Activated CD4-positive, alpha-beta T cell treated with anti-CD3 and anti-CD28 coated beads, Interleukin-2, amount 10 ng/mL, durations not matched to agents 7 days and 5 days (primary cell): ENCODE data around the gene MRPL39. TPM values are rescaled to one million over a fixed set of nuclear protein-coding genes. Genes with fewer than 3 reads are reported as not detected.

Experiments
- CTCF ChIA-PET: fragments of 350-600 bp; sonication (Branson Sonifier 250); formaldehyde crosslinking; loops from one replicate; lab custom pipeline; 2021; ENCODE audit warnings: antibody characterized with exemption; lab: Charles Lee
- POLR2A ChIA-PET: fragments of 350-600 bp; sonication (Branson Sonifier 250); formaldehyde crosslinking; loops from one replicate; lab custom pipeline; 2021; ENCODE audit warnings: antibody characterized with exemption; lab: Charles Lee
- DNase-seq: peaks from one replicate; pipeline ENCODE4 v3.0.0-alpha.2; 2020
- H3K27ac Mint-ChIP-seq: one replicate; pipeline ENCODE4 v1.8.0; 2021; ENCODE audit warnings: mild to moderate bottlenecking, moderate library complexity, mixed read lengths
- H3K27me3 Mint-ChIP-seq: one replicate; pipeline ENCODE4 v1.8.0; 2021; ENCODE audit warnings: mixed read lengths
- H3K36me3 Mint-ChIP-seq: one replicate; pipeline ENCODE4 v1.8.0; 2021; ENCODE audit warnings: low read depth, mixed read lengths
- H3K4me1 Mint-ChIP-seq: one replicate; pipeline ENCODE4 v1.8.0; 2021; ENCODE audit warnings: mixed read lengths
- H3K4me3 Mint-ChIP-seq: one replicate; pipeline ENCODE4 v1.8.0; 2021; ENCODE audit warnings: mild to moderate bottlenecking, moderate library complexity, mixed read lengths
- H3K9me3 Mint-ChIP-seq: one replicate; pipeline ENCODE4 v1.8.0; 2021; ENCODE audit warnings: mixed read lengths
- total RNA-seq, 2 experiments: library from RNA; stranded (reverse); gene quantifications; one replicate each; pipeline ENCODE4 v1.2.3, GENCODE V29; 2021

Gene MRPL39
- total RNA-seq, 2 experiments from 2014 or later = 36.0 to 36.1 TPM

- Mint-ChIP-seq H3K4me1 (peaks cover 37% of the 10 kb centered on the region), H3K36me3 (peaks cover 59% of the 10 kb centered on the region), H3K4me3 (no peak overlapping the region), H3K27ac (no peak overlapping the region), H3K27me3 (no peaks in the 10 kb centered on the region), H3K9me3 (no peaks in the 10 kb centered on the region)
- ChIA-PET POLR2A (no interaction called here), CTCF (interaction anchor here (0.6 to 1.0 kb wide), 2 partner anchors 165 to 703 kb away, joined by 3 to 4 read pairs; no protein-coding TSS in a partner anchor)
- no peak for DNase-seq
Measured at GRCh38 chr21:25586326-25586725, 21.0 kb downstream of the MRPL39 start.

DNA sequence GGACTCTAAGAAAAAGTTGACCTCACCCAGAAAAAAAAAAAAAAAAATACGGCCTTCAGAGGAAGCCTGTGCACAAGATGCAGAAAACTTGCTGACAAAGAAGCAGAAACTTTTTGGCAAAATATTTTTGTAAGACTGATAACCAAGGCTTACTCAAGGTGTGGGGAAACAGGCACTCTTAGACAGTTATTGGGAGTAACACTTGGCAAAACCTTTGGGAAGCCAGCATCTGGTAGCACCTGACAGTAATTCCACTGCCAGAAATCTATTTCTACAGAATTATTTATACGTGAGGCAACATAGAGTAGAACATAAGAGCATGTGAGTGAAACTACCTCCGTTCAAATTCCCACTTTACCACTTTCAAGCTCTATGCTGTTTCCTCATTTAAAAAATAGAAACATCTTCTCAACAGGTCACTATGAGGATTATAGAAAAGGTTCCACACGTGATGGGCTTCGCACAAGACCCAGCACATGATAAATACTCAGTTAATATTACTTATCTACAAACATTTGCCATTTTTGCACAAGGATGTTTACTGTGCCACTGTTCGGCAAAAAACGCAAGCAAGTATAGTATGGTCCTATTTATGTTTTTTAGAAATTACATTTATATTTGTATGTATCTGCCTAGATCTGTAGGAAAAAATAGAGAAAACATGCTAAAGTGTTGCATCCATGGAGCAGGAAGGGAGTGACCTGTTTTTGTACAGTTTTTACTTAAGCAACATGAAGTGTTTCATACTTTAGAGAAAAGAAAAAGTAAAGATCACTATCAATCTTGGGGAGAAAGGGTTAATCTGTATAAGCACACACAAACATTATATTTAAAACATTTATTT, 22.2 kb downstream of the MRPL39 start:
- Mint-ChIP-seq H3K4me1 (peaks cover 40% of the 10 kb centered on the region), H3K36me3 (peaks cover 55% of the 10 kb centered on the region), H3K27ac (no peak overlapping the region), H3K27me3 (no peaks in the 10 kb centered on the region), H3K4me3 (no peak overlapping the region), H3K9me3 (peaks cover 3% of the 10 kb centered on the region)
- DNase-seq = no peak
- ChIA-PET CTCF (interaction anchor here (0.6 kb wide), 1 partner anchor 159 kb away, joined by 4 read pairs; no protein-coding TSS in a partner anchor), POLR2A (no interaction called here)

DNA sequence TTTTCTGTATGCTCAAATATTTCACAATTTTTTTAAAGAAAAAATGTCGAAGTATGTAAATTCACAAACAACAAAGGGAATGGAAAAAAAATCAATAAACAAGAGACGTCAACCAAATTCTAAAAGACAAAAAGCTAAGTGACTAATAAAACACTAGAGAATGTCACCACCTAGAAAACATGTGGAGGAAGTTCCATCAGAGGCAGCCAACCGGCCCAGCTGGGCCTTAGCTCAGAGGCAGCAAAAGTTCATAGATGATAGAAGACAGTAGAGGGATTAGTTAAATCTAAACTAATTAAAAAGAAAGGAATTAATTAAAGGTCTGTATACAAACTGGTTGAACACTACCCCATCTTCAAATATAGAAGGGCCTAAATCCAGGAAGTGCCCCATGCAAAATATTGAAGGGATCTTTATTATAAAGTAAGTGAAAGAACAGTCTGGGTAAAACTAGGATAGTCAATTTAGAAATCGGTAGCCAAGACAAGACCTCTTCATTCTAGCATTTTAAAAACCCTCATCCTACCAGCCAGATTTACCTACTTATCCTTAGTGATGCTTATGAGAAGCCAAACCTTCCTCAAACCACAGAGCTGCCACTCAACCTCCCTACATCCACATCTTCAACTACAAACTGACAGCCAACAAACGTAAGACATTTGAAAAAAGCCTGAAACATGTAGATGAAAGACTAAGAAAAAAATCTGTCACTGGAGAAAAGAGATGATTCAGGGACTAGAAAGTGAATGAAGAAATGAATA, 23.7 kb downstream of the MRPL39 start:
- Mint-ChIP-seq H3K9me3 (peaks cover 3% of the 10 kb centered on the region), H3K4me3 (no peak overlapping the region), H3K27me3 (no peaks in the 10 kb centered on the region), H3K4me1 (peaks cover 36% of the 10 kb centered on the region), H3K36me3 (peaks cover 50% of the 10 kb centered on the region), H3K27ac (peak overlapping the region; percentile 14)
- no peak for DNase-seq
- POLR2A ChIA-PET = no interaction called here
- CTCF ChIA-PET = no interaction called here

DNA sequence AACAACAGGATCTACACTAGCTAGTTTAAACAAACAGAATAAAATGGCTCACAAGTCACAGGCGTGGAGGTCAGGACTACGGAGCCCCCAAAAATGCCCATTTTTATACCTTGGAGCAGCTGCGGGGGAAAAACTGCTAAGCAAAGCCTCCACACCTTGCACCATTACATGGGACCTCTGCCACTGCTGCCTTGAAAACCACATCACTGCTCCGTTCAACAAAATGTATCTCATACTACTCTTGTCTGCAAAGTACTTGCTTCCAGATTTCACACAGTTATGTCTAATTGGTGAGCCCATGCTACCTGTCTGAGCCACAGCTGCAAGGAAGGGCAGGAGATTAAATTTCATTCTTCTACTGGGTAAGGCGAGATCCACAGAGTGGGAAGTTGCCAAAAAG, 24.4 kb downstream of the MRPL39 start:
- Mint-ChIP-seq H3K27me3 (no peaks in the 10 kb centered on the region), H3K27ac (peak overlapping the region; percentile 14), H3K4me1 (peaks cover 42% of the 10 kb centered on the region), H3K36me3 (peaks cover 56% of the 10 kb centered on the region), H3K9me3 (peaks cover 3% of the 10 kb centered on the region), H3K4me3 (no peak overlapping the region)
- POLR2A ChIA-PET = no interaction called here
- CTCF ChIA-PET = no interaction called here
- DNase-seq = no peak

DNA sequence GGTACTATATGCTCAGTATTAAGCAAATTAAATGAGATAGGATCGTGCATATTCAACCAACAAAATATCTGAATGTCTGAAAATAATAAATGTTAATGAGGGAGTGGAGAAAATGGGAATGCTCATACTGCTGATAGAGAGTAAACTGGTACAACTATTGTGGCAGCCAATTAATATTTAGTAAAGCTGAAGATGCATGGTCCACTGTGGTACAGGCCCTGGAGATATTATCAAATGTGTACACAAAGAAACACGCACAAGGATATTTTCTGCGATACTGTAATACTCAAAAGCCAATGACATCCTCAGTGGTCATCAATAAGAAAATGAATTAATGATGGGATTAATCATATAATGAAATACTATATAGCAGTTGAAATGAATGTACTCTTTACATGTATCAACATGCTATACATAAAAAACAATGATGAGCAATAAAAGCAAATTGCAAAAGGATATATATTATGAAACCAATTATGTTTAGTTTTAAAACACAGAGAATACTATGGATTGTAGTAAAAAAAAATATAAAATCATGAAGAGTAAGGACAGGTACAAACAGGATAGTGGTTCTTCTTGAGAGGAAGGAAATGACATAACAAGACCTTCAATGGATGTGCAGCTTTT, 25.0 kb downstream of the MRPL39 start:
- DNase-seq = no peak
- no peaks in the 10 kb centered on the region for H3K27me3 Mint-ChIP-seq
- POLR2A ChIA-PET = interaction anchor here (0.5 kb wide), 1 partner anchor 9 kb away, joined by 14 read pairs; no protein-coding TSS in a partner anchor
- peaks cover 49% of the 10 kb centered on the region for H3K4me1 Mint-ChIP-seq
- peaks cover 3% of the 10 kb centered on the region for H3K9me3 Mint-ChIP-seq
- H3K4me3 Mint-ChIP-seq = no peak overlapping the region
- H3K36me3 Mint-ChIP-seq = peaks cover 57% of the 10 kb centered on the region
- no peak overlapping the region for H3K27ac Mint-ChIP-seq
- CTCF ChIA-PET = interaction anchor here (0.6 kb wide), 1 partner anchor 9 kb away, joined by 3 read pairs; no protein-coding TSS in a partner anchor

GRCh38 chr21:25581582-25581981, 25.7 kb downstream of the MRPL39 start:
- ChIA-PET POLR2A (interaction anchor here (0.5 to 0.6 kb wide), 2 partner anchors 8 to 686 kb away, joined by 3 to 14 read pairs; no protein-coding TSS in a partner anchor), CTCF (no interaction called here)
- no peaks in the 10 kb centered on the region for H3K27me3 Mint-ChIP-seq
- H3K4me3 Mint-ChIP-seq = no peak overlapping the region
- no peak for DNase-seq
- peaks cover 3% of the 10 kb centered on the region for H3K9me3 Mint-ChIP-seq
- H3K4me1 Mint-ChIP-seq = peaks cover 52% of the 10 kb centered on the region
- H3K36me3 Mint-ChIP-seq = peaks cover 59% of the 10 kb centered on the region
- H3K27ac Mint-ChIP-seq = no peak overlapping the region

DNA sequence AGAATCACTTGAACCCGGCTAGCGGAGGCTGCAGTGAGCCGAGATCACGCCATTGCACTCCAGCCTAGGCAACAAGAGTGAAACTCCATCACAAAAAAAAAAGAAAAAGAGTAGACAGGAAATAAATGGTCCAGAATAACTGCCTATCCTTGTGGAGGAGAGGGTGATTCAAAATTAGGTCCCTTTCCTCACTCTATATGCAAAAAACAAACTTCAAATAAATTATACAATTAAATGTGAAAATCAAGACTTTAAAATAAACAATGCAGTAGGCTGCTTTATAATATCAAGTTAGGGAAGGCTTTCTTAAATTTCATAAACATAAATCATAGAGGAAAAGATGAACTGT, 26.4 kb downstream of the MRPL39 start:
- peaks cover 3% of the 10 kb centered on the region for H3K9me3 Mint-ChIP-seq
- no peak overlapping the region for H3K4me3 Mint-ChIP-seq
- POLR2A ChIA-PET = interaction anchor here (0.6 kb wide), 1 partner anchor 687 kb away, joined by 3 read pairs; no protein-coding TSS in a partner anchor
- DNase-seq = no peak
- H3K4me1 Mint-ChIP-seq = peaks cover 56% of the 10 kb centered on the region
- H3K27me3 Mint-ChIP-seq = no peaks in the 10 kb centered on the region
- H3K27ac Mint-ChIP-seq = no peak overlapping the region
- H3K36me3 Mint-ChIP-seq = peaks cover 59% of the 10 kb centered on the region
- CTCF ChIA-PET = no interaction called here

DNA sequence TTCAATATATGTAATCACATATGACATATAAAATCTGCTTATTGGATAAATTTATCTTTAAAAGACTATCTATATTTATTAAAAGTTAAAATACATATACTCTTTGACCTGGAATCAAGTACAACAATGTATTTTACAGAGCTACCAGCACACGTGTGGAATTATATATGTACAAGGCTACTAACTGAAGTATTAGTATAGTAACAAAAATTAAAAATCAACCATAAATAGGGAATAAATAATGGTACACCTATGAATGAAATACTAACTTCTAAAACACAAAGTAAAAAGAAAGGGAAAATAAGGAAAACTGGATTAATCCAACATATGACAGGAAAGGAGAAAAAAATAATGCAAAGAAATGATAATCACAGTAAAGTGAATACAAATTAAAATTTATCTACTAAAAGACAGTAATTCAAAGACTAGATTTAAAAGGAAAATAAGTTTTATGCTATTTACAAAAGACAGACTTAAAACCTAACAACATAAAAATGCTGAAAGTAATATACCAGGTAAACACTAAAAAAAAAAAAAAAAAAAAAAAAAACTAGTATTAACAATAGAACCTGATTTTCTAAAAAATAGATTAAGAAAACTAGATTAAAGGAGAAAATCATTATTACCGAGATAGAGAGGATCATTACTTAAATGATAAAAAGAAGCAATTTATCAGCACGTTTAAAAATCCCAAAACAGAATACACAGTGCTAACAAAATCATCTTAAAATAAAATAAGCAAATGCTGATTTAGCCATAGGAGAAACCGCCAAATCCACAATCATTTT, 27.9 kb downstream of the MRPL39 start:
- CTCF ChIA-PET = interaction anchor here (0.6 kb wide), 1 partner anchor 26 kb away, joined by 4 read pairs; no protein-coding TSS in a partner anchor
- Mint-ChIP-seq H3K36me3 (peaks cover 58% of the 10 kb centered on the region), H3K4me1 (peaks cover 60% of the 10 kb centered on the region), H3K4me3 (no peak overlapping the region), H3K27me3 (no peaks in the 10 kb centered on the region), H3K9me3 (peaks cover 3% of the 10 kb centered on the region), H3K27ac (no peak overlapping the region)
- no peak for DNase-seq
- POLR2A ChIA-PET = no interaction called here

- no peak overlapping the region for H3K27ac Mint-ChIP-seq
- H3K9me3 Mint-ChIP-seq = peaks cover 3% of the 10 kb centered on the region
Measured at GRCh38 chr21:25578056-25578961, 29.0 kb downstream of the MRPL39 start.

GRCh38 chr21:25577424-25578055, 29.7 kb downstream of the MRPL39 start:
- H3K36me3 Mint-ChIP-seq = peaks cover 55% of the 10 kb centered on the region
- no peak overlapping the region for H3K4me3 Mint-ChIP-seq
- DNase-seq = no peak
- H3K27me3 Mint-ChIP-seq = no peaks in the 10 kb centered on the region
- peaks cover 3% of the 10 kb centered on the region for H3K9me3 Mint-ChIP-seq
- H3K4me1 Mint-ChIP-seq = peaks cover 60% of the 10 kb centered on the region
- ChIA-PET CTCF (interaction anchor here (1.1 kb wide), 1 partner anchor 156 kb away, joined by 3 read pairs; no protein-coding TSS in a partner anchor), POLR2A (no interaction called here)
- no peak overlapping the region for H3K27ac Mint-ChIP-seq

More at GRCh38 chr21:25578056-25578961, 29.0 kb downstream of the MRPL39 start:
- DNase-seq = no peak
- Mint-ChIP-seq H3K36me3 (peaks cover 53% of the 10 kb centered on the region), H3K4me1 (peaks cover 61% of the 10 kb centered on the region), H3K4me3 (no peak overlapping the region), H3K27me3 (no peaks in the 10 kb centered on the region)
- POLR2A ChIA-PET = no interaction called here
- CTCF ChIA-PET = interaction anchor here (1.1 kb wide), 1 partner anchor 157 kb away, joined by 3 read pairs; no protein-coding TSS in a partner anchor
